Muscle layer of colon (tissue), 2 donors: ENCODE data around the gene ABCD3.

ENCODE experiments used
- H3K27ac ChIP-seq: one replicate; pipeline ENCODE4 v1.7.0; 2013; ENCODE audit warnings: low read depth, mild to moderate bottlenecking, low read length, moderate library complexity
- H3K27me3 ChIP-seq, 2 donors: one replicate each; pipeline ENCODE4 v1.7.0; 2013; ENCODE audit warnings: low read length in 2 of 2, mild to moderate bottlenecking in 2 of 2; ENCODE audit not compliant: insufficient read depth in 2 of 2, control insufficient read depth in 1 of 2
- H3K36me3 ChIP-seq: one replicate; pipeline ENCODE4 v1.7.0; 2013; ENCODE audit warnings: mild to moderate bottlenecking, low read length; ENCODE audit not compliant: insufficient read depth
- H3K4me1 ChIP-seq: one replicate; pipeline ENCODE4 v1.7.0; 2013; ENCODE audit warnings: mild to moderate bottlenecking, low read length; ENCODE audit not compliant: insufficient read depth
- H3K4me3 ChIP-seq, 2 donors: one replicate each; pipeline ENCODE4 v1.7.0; 2013; ENCODE audit warnings: low read length in 2 of 2, low read depth in 1 of 2, mild to moderate bottlenecking in 1 of 2, moderate library complexity in 1 of 2
- H3K9ac ChIP-seq: one replicate; pipeline ENCODE4 v1.7.0; 2013; ENCODE audit warnings: low read length
- H3K9me3 ChIP-seq: one replicate; pipeline ENCODE4 v1.7.0; 2013; ENCODE audit warnings: mild to moderate bottlenecking, low read length
- donor health status: abdominal sarcoma.
- donor health status: Adenocarcinoma of cecum.

ABCD3 gene

DNA sequence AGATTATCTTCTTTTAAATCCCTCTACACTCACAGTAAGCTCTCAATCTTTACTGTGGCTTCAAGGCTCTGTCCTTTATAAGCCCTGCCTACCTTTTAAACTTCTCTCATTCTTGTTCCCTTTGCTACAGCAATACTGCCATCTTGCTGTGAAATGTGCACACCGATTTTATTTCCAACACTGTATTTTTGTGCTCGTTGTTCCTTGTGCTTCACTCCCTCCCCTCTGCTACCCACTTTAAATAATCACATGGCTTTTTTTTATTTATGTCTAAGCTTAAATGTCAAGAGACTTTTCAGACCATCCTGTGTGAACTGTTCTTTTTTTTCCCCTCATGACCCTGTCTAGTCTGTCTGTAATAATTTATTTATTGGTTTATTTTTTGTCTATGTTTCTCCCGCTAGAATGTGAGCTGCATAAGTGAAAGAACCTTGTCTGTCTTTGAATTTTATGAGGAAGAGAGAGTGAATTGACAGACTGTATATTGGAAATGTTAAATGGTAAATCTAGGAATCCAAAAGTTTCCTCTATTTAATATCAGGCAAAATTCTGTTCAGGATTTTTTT, 45.7 kb downstream of the ABCD3 start:
- Histone ChIP-seq H3K9me3 (no peaks in the 10 kb centered on the region), H3K4me3 (no peak overlapping the region), H3K27me3 (no peaks in the 10 kb centered on the region), H3K27ac (peak overlapping the region; percentile 31), H3K36me3 (peaks cover 15% of the 10 kb centered on the region), H3K4me1 (peaks cover 9% of the 10 kb centered on the region), H3K9ac (no peak overlapping the region)

DNA sequence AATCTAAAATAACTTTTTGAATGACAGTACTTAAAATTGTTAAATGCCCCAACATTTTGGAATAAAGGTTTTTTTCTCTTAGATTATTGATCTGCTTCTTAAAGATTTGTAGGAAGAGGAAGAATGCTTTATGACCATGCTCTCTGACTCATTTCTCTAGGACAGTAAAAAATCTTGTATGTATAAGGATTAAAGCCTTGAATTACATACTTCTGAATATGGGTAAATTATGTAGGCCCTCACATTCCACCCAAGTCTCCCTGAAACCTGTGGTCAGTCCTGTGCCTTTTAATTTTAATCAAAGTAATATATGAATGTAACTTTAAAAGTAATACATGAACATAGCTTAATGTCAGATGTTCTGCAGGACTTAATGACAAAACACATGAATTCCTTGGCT, 50.5 kb downstream of the ABCD3 start:
- Histone ChIP-seq H3K36me3 (peaks cover 15% of the 10 kb centered on the region), H3K27me3 (no peaks in the 10 kb centered on the region), H3K9ac (no peak overlapping the region), H3K9me3 (no peaks in the 10 kb centered on the region), H3K4me3 (no peak overlapping the region), H3K27ac (no peak overlapping the region), H3K4me1 (no peaks in the 10 kb centered on the region)

DNA sequence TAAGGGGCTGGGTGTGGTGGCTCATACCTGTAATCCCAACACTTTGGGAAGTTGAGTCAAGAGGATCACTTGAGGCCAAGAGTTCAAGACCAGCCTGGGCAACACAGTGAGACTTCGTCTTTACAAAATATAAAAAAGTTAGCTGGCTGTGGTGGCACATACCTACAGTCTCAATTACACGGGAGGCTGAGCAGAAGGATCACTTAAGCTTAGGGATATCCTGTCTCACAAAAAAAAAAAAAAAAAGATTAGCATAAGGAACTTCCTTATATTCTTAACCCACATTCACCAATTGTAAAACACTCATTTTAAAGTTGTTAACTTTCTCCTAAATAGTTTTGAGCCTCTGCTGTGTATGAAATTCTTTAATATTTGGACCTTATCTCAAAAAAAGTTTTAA, 53.1 kb downstream of the ABCD3 start:
- Histone ChIP-seq H3K9ac (no peak overlapping the region), H3K36me3 (peaks cover 8% of the 10 kb centered on the region), H3K27ac (no peak overlapping the region), H3K4me3 (no peak overlapping the region), H3K4me1 (no peaks in the 10 kb centered on the region), H3K27me3 (no peaks in the 10 kb centered on the region), H3K9me3 (no peaks in the 10 kb centered on the region)

DNA sequence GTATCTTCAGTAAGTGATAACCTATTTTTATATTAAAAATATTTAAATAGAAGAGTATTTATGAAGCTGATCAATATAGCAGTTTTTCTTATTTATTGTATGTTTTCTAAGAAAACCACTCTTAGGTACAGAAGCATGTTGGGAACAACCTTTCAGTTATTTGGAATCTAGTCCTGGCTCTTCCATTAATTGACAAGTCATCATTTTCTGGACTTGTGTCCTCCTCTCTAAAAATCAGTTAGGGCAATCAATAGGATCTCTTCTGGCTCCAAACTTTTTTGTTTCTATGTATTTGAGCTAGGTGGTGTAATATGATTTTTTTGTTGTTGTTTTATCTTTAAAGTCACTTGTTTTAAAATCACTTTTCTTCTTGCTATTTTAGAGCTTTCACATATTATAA, 57.0 kb downstream of the ABCD3 start:
- Histone ChIP-seq H3K4me1 (no peaks in the 10 kb centered on the region), H3K36me3 (peaks cover 6% of the 10 kb centered on the region), H3K27me3 (no peaks in the 10 kb centered on the region), H3K9me3 (no peaks in the 10 kb centered on the region), H3K4me3 (no peak overlapping the region), H3K9ac (no peak overlapping the region), H3K27ac (no peak overlapping the region)

GRCh38 chr1:94479682-94480081, 61.5 kb downstream of the ABCD3 start:
- H3K27me3 ChIP-seq = no peaks in the 10 kb centered on the region
- H3K9me3 ChIP-seq = no peaks in the 10 kb centered on the region
- H3K4me3 ChIP-seq = no peak overlapping the region
- H3K27ac ChIP-seq = no peak overlapping the region
- no peaks in the 10 kb centered on the region for H3K4me1 ChIP-seq
- H3K36me3 ChIP-seq = peaks cover 15% of the 10 kb centered on the region
- no peak overlapping the region for H3K9ac ChIP-seq

- Histone ChIP-seq H3K36me3 (peaks cover 9% of the 10 kb centered on the region), H3K27ac (no peak overlapping the region), H3K9ac (no peak overlapping the region), H3K9me3 (no peaks in the 10 kb centered on the region), H3K4me1 (no peaks in the 10 kb centered on the region), H3K4me3 (no peak overlapping the region), H3K27me3 (no peaks in the 10 kb centered on the region)
Measured at GRCh38 chr1:94481473-94481933, 63.3 kb downstream of the ABCD3 start.

DNA sequence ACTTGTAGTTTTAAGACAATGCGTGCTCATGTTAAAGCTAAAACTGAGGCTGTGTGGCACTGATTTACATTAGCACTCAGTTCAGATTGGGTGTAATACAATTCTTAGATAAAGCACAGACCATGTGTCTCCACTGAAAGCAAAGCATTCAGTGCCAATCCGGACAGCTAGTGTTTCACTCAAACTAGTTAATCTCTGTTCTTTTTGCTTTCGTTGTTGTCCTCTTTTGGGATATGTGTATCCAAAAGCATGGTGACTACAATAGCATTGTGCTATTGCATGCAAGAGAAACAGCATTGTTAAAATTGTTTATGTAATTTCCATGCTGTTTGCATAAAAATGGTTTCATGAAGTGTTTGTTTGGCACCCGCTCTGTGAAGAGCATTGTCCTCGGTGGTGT, 68.8 kb downstream of the ABCD3 start:
- H3K27ac ChIP-seq = no peak overlapping the region
- no peak overlapping the region for H3K9ac ChIP-seq
- H3K9me3 ChIP-seq = no peaks in the 10 kb centered on the region
- H3K4me3 ChIP-seq = no peak overlapping the region
- H3K36me3 ChIP-seq = peaks cover 29% of the 10 kb centered on the region
- no peaks in the 10 kb centered on the region for H3K4me1 ChIP-seq
- H3K27me3 ChIP-seq = no peaks in the 10 kb centered on the region

GRCh38 chr1:94490556-94490955, 72.4 kb downstream of the ABCD3 start:
- Histone ChIP-seq H3K36me3 (peaks cover 21% of the 10 kb centered on the region), H3K27ac (no peak overlapping the region), H3K9me3 (no peaks in the 10 kb centered on the region), H3K9ac (no peak overlapping the region), H3K4me1 (no peaks in the 10 kb centered on the region), H3K4me3 (no peak overlapping the region), H3K27me3 (no peaks in the 10 kb centered on the region)

- Histone ChIP-seq H3K27me3 (no peaks in the 10 kb centered on the region), H3K9ac (no peak overlapping the region), H3K4me1 (no peaks in the 10 kb centered on the region), H3K4me3 (no peak overlapping the region), H3K9me3 (no peaks in the 10 kb centered on the region), H3K27ac (no peak overlapping the region), H3K36me3 (peaks cover 24% of the 10 kb centered on the region)
Measured at GRCh38 chr1:94496076-94496755, 78.0 kb downstream of the ABCD3 start.

- Histone ChIP-seq H3K27ac (no peak overlapping the region), H3K27me3 (no peaks in the 10 kb centered on the region), H3K9ac (no peak overlapping the region), H3K36me3 (peaks cover 37% of the 10 kb centered on the region), H3K9me3 (no peaks in the 10 kb centered on the region), H3K4me1 (no peaks in the 10 kb centered on the region), H3K4me3 (no peak overlapping the region)
Measured at GRCh38 chr1:94501426-94501825, 83.2 kb downstream of the ABCD3 start.

- H3K27ac ChIP-seq = no peak overlapping the region
- H3K27me3 ChIP-seq = no peaks in the 10 kb centered on the region
- H3K4me1 ChIP-seq = no peaks in the 10 kb centered on the region
- peaks cover 37% of the 10 kb centered on the region for H3K36me3 ChIP-seq
- no peaks in the 10 kb centered on the region for H3K9me3 ChIP-seq
- H3K4me3 ChIP-seq = no peak overlapping the region
- H3K9ac ChIP-seq = no peak overlapping the region
Measured at GRCh38 chr1:94501935-94502334, 83.7 kb downstream of the ABCD3 start.

DNA sequence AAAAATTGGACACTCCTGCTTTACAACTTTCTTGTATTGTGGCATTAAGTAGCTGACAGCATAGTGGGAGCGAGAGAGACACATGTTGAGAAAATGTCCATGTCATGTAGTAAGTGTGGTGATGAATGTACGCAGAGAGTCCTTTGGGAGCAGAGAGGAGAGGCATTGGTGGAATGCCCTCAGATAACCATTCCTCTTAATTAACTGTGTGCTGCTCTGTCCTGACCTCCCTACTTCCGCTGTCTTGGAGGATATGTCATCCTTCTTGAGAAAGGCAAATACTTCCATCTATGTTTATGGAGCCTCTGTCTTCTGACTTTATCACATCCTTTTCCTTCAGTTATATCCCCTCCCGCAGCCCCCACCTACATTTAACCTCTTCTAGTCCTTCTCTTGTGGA, 85.0 kb downstream of the ABCD3 start:
- H3K9ac ChIP-seq = no peak overlapping the region
- no peaks in the 10 kb centered on the region for H3K9me3 ChIP-seq
- H3K27ac ChIP-seq = no peak overlapping the region
- H3K36me3 ChIP-seq = peaks cover 36% of the 10 kb centered on the region
- H3K27me3 ChIP-seq = no peaks in the 10 kb centered on the region
- no peak overlapping the region for H3K4me3 ChIP-seq
- no peaks in the 10 kb centered on the region for H3K4me1 ChIP-seq
